ENCODE measurements around the gene SYF2. TPM values are rescaled to one million over a fixed set of nuclear protein-coding genes. Genes with fewer than 3 reads are reported as not detected.

SYF2 gene
- polyA plus RNA-seq, 1 of the 3 experiments (the other 2 are of a cell fraction) = 31.1 TPM

- no peak for TF ChIP-seq SMC3 (IDR thresholded peaks at IDR 0.05; ENCODE audit: low read depth, low read length)
- TF ChIP-seq RCOR1 (IDR thresholded peaks at IDR 0.05; ENCODE audit: low read length) = no peak
- TF ChIP-seq MAX (IDR thresholded peaks at IDR 0.05; ENCODE audit: low read depth) = no peak
- TF ChIP-seq EP300 (IDR thresholded peaks at IDR 0.05; ENCODE audit: borderline replicate concordance in 1 of 2, low read depth in 1 of 2, low read length in 1 of 2) = no peak
- no peak overlapping the region for H3K27ac ChIP-seq (ENCODE audit: low read depth in 2 of 2, low read length in 1 of 2)
- H3K9me3 ChIP-seq = no peaks in the 10 kb centered on the region
- no peaks in the 10 kb centered on the region for H3K79me2 ChIP-seq (ENCODE audit: insufficient read depth)
- no peak overlapping the region for H3K4me2 ChIP-seq
- no peak for DNase-seq
- H3K4me3 ChIP-seq (ENCODE audit: low read depth in 2 of 2, low read length in 1 of 2) = no peak overlapping the region
- H2AFZ ChIP-seq (ENCODE audit: low read depth) = no peak overlapping the region
- H3K4me1 ChIP-seq (ENCODE audit: control insufficient read depth in 1 of 2, insufficient read depth in 2 of 2, low read depth in 1 of 2, low read length in 1 of 2) = no peaks in the 10 kb centered on the region; a peak in 1 of 4 replicates
- H3K9ac ChIP-seq = no peak overlapping the region
- 71% methylated on average over 14 of the region's 20 CpGs for WGBS (ENCODE audit: low lambda C conversion rate)
- H3K9me2 ChIP-seq = no peaks in the 10 kb centered on the region
- ChIA-PET CTCF (interaction anchor here (0.6 to 1.6 kb wide), 4 partner anchors 133 to 268 kb away, joined by 3 to 5 read pairs (median 4); no protein-coding TSS in a partner anchor), POLR2A (no interaction called here)
- H3F3A ChIP-seq (replicated peaks; ENCODE audit: insufficient read depth) = no peaks in the 10 kb centered on the region
- no peaks in the 10 kb centered on the region for H3K36me3 ChIP-seq (replicated peaks in 1 of 2; ENCODE audit: control insufficient read depth in 1 of 2, insufficient read depth in 2 of 2, low read length in 1 of 2)
- H4K20me1 ChIP-seq (ENCODE audit: insufficient read depth) = no peaks in the 10 kb centered on the region
- no peaks in the 10 kb centered on the region; the same call in 1 of the 2 replicates for H3K27me3 ChIP-seq (ENCODE audit: insufficient read depth)
Observed at GRCh38 chr1:25199819-25200620, 32.3 kb downstream of the SYF2 start.

GRCh38 chr1:25198663-25199252, 33.5 kb downstream of the SYF2 start:
- Histone ChIP-seq H3K4me2 (no peak overlapping the region), H2AFZ (ENCODE audit: low read depth) (no peak overlapping the region), H3K27ac (ENCODE audit: low read depth in 2 of 2, low read length in 1 of 2) (no peak overlapping the region), H3K9me2 (no peaks in the 10 kb centered on the region), H3K4me3 (ENCODE audit: low read depth in 2 of 2, low read length in 1 of 2) (no peak overlapping the region), H3K27me3 (ENCODE audit: insufficient read depth) (no peaks in the 10 kb centered on the region; the same call in 1 of the 2 replicates), H3K9ac (no peak overlapping the region), H3K36me3 (replicated peaks in 1 of 2; ENCODE audit: control insufficient read depth in 1 of 2, insufficient read depth in 2 of 2, low read length in 1 of 2) (no peaks in the 10 kb centered on the region), H3K4me1 (ENCODE audit: control insufficient read depth in 1 of 2, insufficient read depth in 2 of 2, low read depth in 1 of 2, low read length in 1 of 2) (no peaks in the 10 kb centered on the region; a peak in 1 of 4 replicates), H4K20me1 (ENCODE audit: insufficient read depth) (no peaks in the 10 kb centered on the region), H3K79me2 (ENCODE audit: insufficient read depth) (no peaks in the 10 kb centered on the region), H3K9me3 (no peaks in the 10 kb centered on the region), H3F3A (replicated peaks; ENCODE audit: insufficient read depth) (no peaks in the 10 kb centered on the region)
- CTCF ChIA-PET = interaction anchor here (0.9 kb wide), 1 partner anchor 131 kb away, joined by 3 read pairs; no protein-coding TSS in a partner anchor
- TF ChIP-seq GATA2 (CRISPR knock-in tag; IDR thresholded peaks at IDR 0.05) (no peak), NRF1 (IDR thresholded peaks at IDR 0.05; ENCODE audit: low read depth, low read length) (no peak), EZH2phosphoT487 (IDR thresholded peaks at IDR 0.05; ENCODE audit: borderline replicate concordance, low read depth) (no peak), CTCF (IDR thresholded peaks at IDR 0.05) (no peak), FOXJ3 (CRISPR knock-in tag; IDR thresholded peaks at IDR 0.05) (no peak)
- DNase-seq = no peak
- POLR2A ChIA-PET = no interaction called here
- 56% methylated on average over 8 of the region's 20 CpGs for WGBS (ENCODE audit: low lambda C conversion rate)
